AG10803 (cell line): Measurements from ENCODE around the gene FBXW5.

ENCODE experiments used
- DNase-seq: peaks from one replicate; pipeline ENCODE4 v3.0.0; 2010; ENCODE audit warnings: low read depth
- H3K4me3 ChIP-seq: 2 replicates; pipeline ENCODE4 v1.5.1; 2011; ENCODE audit warnings: mild to moderate bottlenecking, low read length, control low read depth
- TF ChIP-seq, protein P1 (sequence below): conservative IDR thresholded peaks from 2 replicates; pipeline ENCODE4 v1.5.1; 2011; ENCODE audit warnings: mild to moderate bottlenecking, low read length, control low read depth, inconsistent platforms

The FBXW5 gene

DNA sequence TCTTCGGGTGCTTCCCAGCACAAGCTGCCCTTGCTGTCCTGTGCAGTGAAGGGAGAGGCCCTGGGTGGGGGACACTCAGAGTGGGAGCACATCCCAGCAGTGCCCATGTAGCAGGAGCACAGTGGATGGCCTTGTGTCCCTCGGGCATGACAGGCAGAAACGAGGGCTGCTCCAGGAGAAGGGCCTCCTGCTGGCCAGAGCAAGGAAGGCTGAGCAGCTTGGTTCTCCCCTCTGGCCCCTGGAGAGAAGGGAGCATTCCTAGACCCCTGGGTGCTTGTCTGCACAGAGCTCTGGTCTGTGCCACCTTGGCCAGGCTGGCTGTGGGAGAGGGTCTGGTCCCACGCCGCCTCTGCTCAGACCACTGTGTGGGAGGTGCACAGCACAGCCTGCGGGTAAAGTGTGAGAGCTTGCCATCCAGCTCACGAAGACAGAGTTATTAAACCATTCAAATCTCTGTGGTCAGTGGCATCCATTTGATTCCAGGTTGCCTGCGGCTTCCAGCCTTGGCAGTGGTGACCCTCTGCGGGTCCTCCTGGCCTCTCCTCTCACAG lies 18.3 kb downstream of the FBXW5 start:
- TF ChIP-seq, protein P1, sequence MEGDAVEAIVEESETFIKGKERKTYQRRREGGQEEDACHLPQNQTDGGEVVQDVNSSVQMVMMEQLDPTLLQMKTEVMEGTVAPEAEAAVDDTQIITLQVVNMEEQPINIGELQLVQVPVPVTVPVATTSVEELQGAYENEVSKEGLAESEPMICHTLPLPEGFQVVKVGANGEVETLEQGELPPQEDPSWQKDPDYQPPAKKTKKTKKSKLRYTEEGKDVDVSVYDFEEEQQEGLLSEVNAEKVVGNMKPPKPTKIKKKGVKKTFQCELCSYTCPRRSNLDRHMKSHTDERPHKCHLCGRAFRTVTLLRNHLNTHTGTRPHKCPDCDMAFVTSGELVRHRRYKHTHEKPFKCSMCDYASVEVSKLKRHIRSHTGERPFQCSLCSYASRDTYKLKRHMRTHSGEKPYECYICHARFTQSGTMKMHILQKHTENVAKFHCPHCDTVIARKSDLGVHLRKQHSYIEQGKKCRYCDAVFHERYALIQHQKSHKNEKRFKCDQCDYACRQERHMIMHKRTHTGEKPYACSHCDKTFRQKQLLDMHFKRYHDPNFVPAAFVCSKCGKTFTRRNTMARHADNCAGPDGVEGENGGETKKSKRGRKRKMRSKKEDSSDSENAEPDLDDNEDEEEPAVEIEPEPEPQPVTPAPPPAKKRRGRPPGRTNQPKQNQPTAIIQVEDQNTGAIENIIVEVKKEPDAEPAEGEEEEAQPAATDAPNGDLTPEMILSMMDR, result peak; percentile 4; the same call in 1 of the 2 replicates
- H3K4me3 ChIP-seq, result no peak overlapping the region
- no peak for DNase-seq

DNA sequence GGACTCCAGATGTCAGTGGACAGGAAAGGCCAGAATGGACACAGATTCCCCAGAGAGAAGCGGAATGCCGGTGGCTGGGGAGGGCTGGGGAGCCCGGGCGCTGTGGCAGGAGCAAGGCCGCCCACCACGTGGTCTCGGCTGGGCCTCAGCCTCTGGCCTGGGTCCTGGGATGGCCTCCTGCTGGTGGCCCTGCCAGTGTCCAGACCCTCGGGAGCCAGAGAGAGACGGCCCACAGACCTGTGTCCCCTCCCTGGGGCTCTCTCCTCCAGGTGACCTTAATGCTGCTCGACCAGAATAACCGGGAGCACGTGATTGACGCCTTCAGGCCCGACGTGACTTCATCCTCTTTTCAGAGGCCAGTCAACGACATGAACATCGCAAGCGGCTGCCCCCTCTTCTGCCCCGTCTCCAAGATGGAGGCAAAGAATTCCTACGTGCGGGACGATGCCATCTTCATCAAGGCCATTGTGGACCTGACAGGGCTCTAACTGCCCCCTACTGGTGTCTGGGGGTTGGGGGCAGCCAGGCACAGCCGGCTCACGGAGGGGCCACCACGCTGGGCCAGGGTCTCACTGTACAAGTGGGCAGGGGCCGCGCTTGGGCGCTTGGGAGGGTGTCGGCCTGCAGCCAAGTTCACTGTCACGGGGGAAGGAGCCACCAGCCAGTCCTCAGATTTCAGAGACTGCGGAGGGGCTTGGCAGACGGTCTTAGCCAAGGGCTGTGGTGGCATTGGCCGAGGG lies 19.0 kb downstream of the FBXW5 start:
- TF ChIP-seq, protein P1, result no peak
- no peak for DNase-seq
- H3K4me3 ChIP-seq, result no peak overlapping the region

DNA sequence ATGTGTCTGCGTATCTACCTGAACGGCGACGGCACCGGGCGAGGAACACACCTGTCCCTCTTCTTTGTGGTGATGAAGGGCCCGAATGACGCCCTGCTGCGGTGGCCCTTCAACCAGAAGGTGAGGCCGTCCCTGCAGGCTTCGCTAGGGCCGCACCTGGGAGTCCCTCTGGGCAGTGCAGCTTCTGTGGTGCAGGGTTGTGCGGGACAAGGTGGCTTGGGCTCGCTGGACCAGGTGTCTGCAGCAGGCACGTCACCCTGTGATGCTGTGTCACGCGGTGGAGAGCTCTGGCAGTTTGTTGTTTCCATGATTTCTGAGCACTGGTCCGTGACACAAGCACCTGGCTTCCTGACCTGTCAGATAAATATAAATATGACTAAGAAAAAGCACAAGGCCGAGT lies 20.7 kb downstream of the FBXW5 start:
- DNase-seq, result no peak
- TF ChIP-seq, protein P1, result no peak
- H3K4me3 ChIP-seq, result no peak overlapping the region

DNA sequence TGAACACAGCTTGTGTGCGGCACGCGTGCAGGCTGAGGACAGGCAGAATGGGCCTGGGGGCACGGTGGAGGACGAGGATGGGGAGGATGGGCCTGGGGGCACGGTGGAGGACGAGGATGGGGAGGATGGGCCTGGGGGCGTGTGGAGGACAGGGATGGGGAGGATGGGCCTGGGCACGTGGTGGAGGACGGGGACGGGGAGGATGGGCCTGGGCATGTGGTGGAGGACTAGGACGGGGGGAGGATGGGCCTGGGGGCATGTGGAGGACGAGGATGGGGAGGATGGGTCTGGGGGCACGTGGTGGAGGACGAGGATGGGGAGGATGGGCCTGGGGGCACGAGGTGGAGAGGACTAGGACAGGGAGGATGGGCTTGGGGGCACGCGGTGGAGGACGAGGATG lies 22.0 kb downstream of the FBXW5 start:
- TF ChIP-seq, protein P1, result no peak
- H3K4me3 ChIP-seq, result no peak overlapping the region
- DNase-seq, result no peak

DNA sequence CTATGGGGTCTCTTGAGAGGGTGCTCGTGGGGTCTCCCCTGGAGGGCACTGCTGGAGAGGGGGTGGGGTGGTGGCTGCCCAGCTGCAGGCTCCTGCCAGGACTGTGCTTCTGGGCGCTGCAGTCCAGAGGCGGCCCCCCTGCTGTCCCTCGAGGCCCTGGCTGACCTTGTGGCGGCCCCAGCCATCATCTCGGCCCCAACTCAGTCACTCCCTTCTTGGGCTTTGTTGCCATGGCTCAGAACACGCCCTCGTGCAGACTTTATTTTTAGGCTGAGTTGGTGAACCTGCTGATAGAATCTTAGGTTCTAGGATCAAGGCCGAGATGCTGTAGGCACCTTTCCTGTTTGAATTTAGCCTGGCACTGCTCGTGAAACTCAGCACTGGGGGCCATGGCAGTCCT lies 22.8 kb downstream of the FBXW5 start:
- TF ChIP-seq, protein P1, result no peak
- no peak for DNase-seq
- no peak overlapping the region for H3K4me3 ChIP-seq

DNA sequence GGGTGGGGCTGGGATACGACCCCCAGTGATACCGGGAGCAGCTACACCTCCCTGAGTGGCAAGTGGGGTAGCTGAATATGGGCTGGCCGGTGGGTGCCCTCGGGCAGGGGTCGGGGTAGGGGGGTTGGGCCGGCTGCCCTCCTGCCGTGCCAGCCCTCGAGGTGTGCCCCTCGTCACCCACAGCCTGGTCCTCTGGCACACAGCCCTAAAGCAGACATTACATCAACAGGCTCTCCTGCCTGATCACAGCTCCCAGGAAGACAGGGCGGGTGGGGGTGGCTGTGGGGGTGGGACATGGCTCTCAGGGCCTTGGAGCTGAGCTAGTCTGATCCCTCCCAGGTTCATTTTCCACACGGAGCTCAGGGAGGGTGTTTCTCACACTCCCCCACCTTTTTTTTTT lies 23.2 kb downstream of the FBXW5 start:
- no peak overlapping the region for H3K4me3 ChIP-seq
- DNase-seq, result no peak
- TF ChIP-seq, protein P1, result no peak

DNA sequence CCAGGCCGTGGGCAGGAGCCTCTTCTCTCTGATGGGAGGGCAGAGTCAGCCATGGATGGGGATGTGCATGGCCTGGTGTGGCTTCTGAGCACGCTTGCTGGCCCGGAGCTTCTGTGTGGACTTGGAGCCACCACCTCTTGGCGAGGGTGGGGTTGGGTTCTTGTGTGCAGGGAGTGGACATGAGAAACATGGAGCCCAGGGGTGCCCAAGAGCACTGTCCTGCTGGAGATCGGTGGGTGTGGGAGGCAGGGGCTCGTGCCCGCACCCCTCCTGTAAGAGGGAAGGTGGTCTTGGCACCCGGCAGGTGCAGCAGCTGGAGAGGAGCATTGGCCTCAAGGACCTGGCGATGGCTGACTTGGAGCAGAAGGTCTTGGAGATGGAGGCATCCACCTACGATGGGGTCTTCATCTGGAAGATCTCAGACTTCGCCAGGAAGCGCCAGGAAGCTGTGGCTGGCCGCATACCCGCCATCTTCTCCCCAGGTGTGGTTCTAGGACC lies 23.8 kb downstream of the FBXW5 start:
- TF ChIP-seq, protein P1, result no peak
- DNase-seq, result no peak
- no peak overlapping the region for H3K4me3 ChIP-seq
